ENCODE measurements around the gene KIAA0408.
"Not testable (repeated sequence)": the region's sequence is repeated elsewhere in the genome, so short reads cannot be mapped to it uniquely, and the experiment has no call there.

Gene KIAA0408

GRCh38 chr6:127434651-127435050 lies 24.5 kb downstream of the KIAA0408 start:
- TF ChIP-seq CTCF (IDR thresholded peaks at IDR 0.05; ENCODE audit: insufficient read depth, low read length, poor library complexity, severe bottlenecking) (no peak), EZH2phosphoT487 (conservative IDR thresholded peaks at IDR 0.05; ENCODE audit: low read length) (no peak)

GRCh38 chr6:127428562-127428961 lies 30.6 kb downstream of the KIAA0408 start:
- H3K36me3 ChIP-seq (ENCODE audit: low read length); H3F3A ChIP-seq (ENCODE audit: insufficient read depth); H3K4me3 ChIP-seq (ENCODE audit: insufficient read depth, low read length, poor library complexity, severe bottlenecking); H2AFZ ChIP-seq (ENCODE audit: low read depth, low read length, severe bottlenecking); H3K27ac ChIP-seq (ENCODE audit: low read depth, low read length); H3K27me3 ChIP-seq (ENCODE audit: low read length); H3K4me2 ChIP-seq (ENCODE audit: low read depth, low read length, poor library complexity, severe bottlenecking); H3K9ac ChIP-seq (ENCODE audit: low read length); H3K9me3 ChIP-seq (ENCODE audit: insufficient read depth, low read length); H3K9me2 ChIP-seq (replicated peaks; ENCODE audit: insufficient read depth, low read length); H3K79me2 ChIP-seq (ENCODE audit: insufficient read depth, low read length); H4K20me1 ChIP-seq (ENCODE audit: low read depth, low read length): not testable (repeated sequence)

More at GRCh38 chr6:127434651-127435050, 24.5 kb downstream of the KIAA0408 start:
- H3K9me2 ChIP-seq (replicated peaks; ENCODE audit: insufficient read depth, low read length): no peaks in the 10 kb centered on the region; the same call in 1 of the 2 replicates
- H2AFZ ChIP-seq (ENCODE audit: low read depth, low read length, severe bottlenecking): no peak overlapping the region
- H3K4me2 ChIP-seq (ENCODE audit: low read depth, low read length, poor library complexity, severe bottlenecking): no peak overlapping the region
- H3K27me3 ChIP-seq (ENCODE audit: low read length): no peaks in the 10 kb centered on the region
- H3F3A ChIP-seq (ENCODE audit: insufficient read depth): no peaks in the 10 kb centered on the region
- H3K9me3 ChIP-seq (ENCODE audit: insufficient read depth, low read length): no peaks in the 10 kb centered on the region
- H3K9ac ChIP-seq (ENCODE audit: low read length): no peak overlapping the region
- no peaks in the 10 kb centered on the region for H3K79me2 ChIP-seq (ENCODE audit: insufficient read depth, low read length)
- no peaks in the 10 kb centered on the region for H4K20me1 ChIP-seq (ENCODE audit: low read depth, low read length)
- no peak overlapping the region for H3K27ac ChIP-seq (ENCODE audit: low read depth, low read length)
- H3K4me3 ChIP-seq (ENCODE audit: insufficient read depth, low read length, poor library complexity, severe bottlenecking): no peak overlapping the region
- no peaks in the 10 kb centered on the region for H3K36me3 ChIP-seq (ENCODE audit: low read length)

GRCh38 chr6:127423921-127424320 lies 35.3 kb downstream of the KIAA0408 start:
- no peak overlapping the region for H3K4me3 ChIP-seq (ENCODE audit: insufficient read depth, low read length, poor library complexity, severe bottlenecking)
- no peaks in the 10 kb centered on the region for H3K79me2 ChIP-seq (ENCODE audit: insufficient read depth, low read length)
- no peak overlapping the region for H3K27ac ChIP-seq (ENCODE audit: low read depth, low read length)
- no peaks in the 10 kb centered on the region for H4K20me1 ChIP-seq (ENCODE audit: low read depth, low read length)
- TF ChIP-seq EZH2phosphoT487 (conservative IDR thresholded peaks at IDR 0.05; ENCODE audit: low read length) (no peak), CTCF (IDR thresholded peaks at IDR 0.05; ENCODE audit: insufficient read depth, low read length, poor library complexity, severe bottlenecking) (no peak)
- no peak overlapping the region for H3K9ac ChIP-seq (ENCODE audit: low read length)
- H3K27me3 ChIP-seq (ENCODE audit: low read length): no peaks in the 10 kb centered on the region
- no peak overlapping the region for H3K4me2 ChIP-seq (ENCODE audit: low read depth, low read length, poor library complexity, severe bottlenecking)
- H3K9me3 ChIP-seq (ENCODE audit: insufficient read depth, low read length): no peaks in the 10 kb centered on the region
- H2AFZ ChIP-seq (ENCODE audit: low read depth, low read length, severe bottlenecking): no peak overlapping the region
- H3K36me3 ChIP-seq (ENCODE audit: low read length): no peaks in the 10 kb centered on the region
- no peaks in the 10 kb centered on the region for H3F3A ChIP-seq (ENCODE audit: insufficient read depth)
- H3K9me2 ChIP-seq (replicated peaks; ENCODE audit: insufficient read depth, low read length): no peaks in the 10 kb centered on the region

- H2AFZ ChIP-seq (ENCODE audit: low read depth, low read length, severe bottlenecking); H3K27ac ChIP-seq (ENCODE audit: low read depth, low read length); H3K4me2 ChIP-seq (ENCODE audit: low read depth, low read length, poor library complexity, severe bottlenecking); H3F3A ChIP-seq (ENCODE audit: insufficient read depth); H3K9me2 ChIP-seq (replicated peaks; ENCODE audit: insufficient read depth, low read length); H3K9me3 ChIP-seq (ENCODE audit: insufficient read depth, low read length); H3K27me3 ChIP-seq (ENCODE audit: low read length); H3K36me3 ChIP-seq (ENCODE audit: low read length); H3K9ac ChIP-seq (ENCODE audit: low read length); H3K4me3 ChIP-seq (ENCODE audit: insufficient read depth, low read length, poor library complexity, severe bottlenecking); H3K79me2 ChIP-seq (ENCODE audit: insufficient read depth, low read length); H4K20me1 ChIP-seq (ENCODE audit: low read depth, low read length): not testable (repeated sequence)
Measured at GRCh38 chr6:127421164-127421563, 38.0 kb downstream of the KIAA0408 start.
